Spleen (tissue), 11 donors: ENCODE measurements around the gene PXDN. TPM values are rescaled to one million over a fixed set of nuclear protein-coding genes. Genes with fewer than 3 reads are reported as not detected.

ENCODE experiments used
- DNase-seq: peaks from one replicate; pipeline ENCODE4 v3.0.0-alpha.2; 2020
- H3K27ac ChIP-seq, 8 donors: fragments of 200-600 bp; sonication (generic) in 7 of 8; 1 replicate in 4 of 8; 2 replicates in 4 of 8; pipeline versions ENCODE4 v1.5.0 to v1.8.0; 2016 to 2021; ENCODE audit warnings: inconsistent platforms in 4 of 8, mild to moderate bottlenecking in 4 of 8, moderate library complexity in 1 of 8
- H3K27me3 ChIP-seq, 7 donors: fragments of 200-600 bp; sonication (generic) in 6 of 7; replicated peaks in 1 of 7; 1 replicate in 4 of 7; 2 replicates in 3 of 7; pipeline versions ENCODE4 v1.5.0 to v1.8.0; 2016 to 2021; ENCODE audit warnings: inconsistent platforms in 3 of 7, mild to moderate bottlenecking in 1 of 7
- H3K36me3 ChIP-seq, 6 donors: fragments of 200-600 bp; sonication (generic) in 5 of 6; 1 replicate in 4 of 6; 2 replicates in 2 of 6; pipeline versions ENCODE4 v1.5.0 to v1.8.0; 2016 to 2021; ENCODE audit warnings: inconsistent platforms in 2 of 6
- H3K4me1 ChIP-seq, 6 donors: fragments of 200-600 bp; sonication (generic) in 5 of 6; 1 replicate in 3 of 6; 2 replicates in 3 of 6; pipeline versions ENCODE4 v1.5.0 to v1.8.0; 2016 to 2021; ENCODE audit warnings: inconsistent platforms in 3 of 6
- H3K4me3 ChIP-seq, 8 donors: fragments of 200-600 bp; sonication (generic) in 7 of 8; 1 replicate in 4 of 8; 2 replicates in 4 of 8; pipeline versions ENCODE4 v1.5.0 to v1.8.0; 2016 to 2021; ENCODE audit warnings: inconsistent platforms in 4 of 8, mild to moderate bottlenecking in 4 of 8, moderate library complexity in 2 of 8
- H3K9me3 ChIP-seq, 8 donors: fragments of 200-600 bp; sonication (generic) in 7 of 8; 1 replicate in 4 of 8; 2 replicates in 4 of 8; pipeline versions ENCODE4 v1.5.0 to v1.8.0; 2016 to 2021; ENCODE audit warnings: inconsistent platforms in 4 of 8
- POLR2A ChIP-seq, 3 donors: fragments of 450-650 bp; IDR thresholded peaks; one replicate each; pipeline ENCODE4 v1.5.1; 2017; ENCODE audit warnings: antibody characterized with exemption in 3 of 3, mild to moderate bottlenecking in 1 of 3
- POLR2AphosphoS5 ChIP-seq, 3 donors: sonication (generic); formaldehyde crosslinking; IDR thresholded peaks; one replicate each; pipeline ENCODE4 v1.5.1; 2017; ENCODE audit warnings: antibody characterized with exemption in 3 of 3
- WGBS, 5 donors: extraction: QIAGEN DNeasy Blood & Tissue Kit in 3 of 5; methylation state at CpG; one replicate each; pipeline versions ENCODE4 v1.1.5 to v1.1.7; 2013 to 2018; 5-methylcytosine and 5-hydroxymethylcytosine counted together
- intact Hi-C: fragments of 100-400 bp; cut with DNase I; formaldehyde crosslinking; loops from one replicate; pipeline ENCODE4 v1.15.0; 2023; ENCODE audit warnings: low total_unique reads
- polyA plus RNA-seq, 3 donors: library from polyadenylated mRNA; stranded (reverse); fragments of 200-250 nt; gene quantifications; one replicate each; pipeline ENCODE4 v1.2.1, GENCODE V29; 2013
- total RNA-seq, 7 donors: library from RNA; depleted of rRNA in 3 of 7; stranded (reverse); fragments of >200 nt in 3 of 7; fragmentation: NEBNext Ultra II Directional in 4 of 7; extraction: Animal tissue kit (Norgen Biotek cat#: 25700) in 4 of 7; gene quantifications; one replicate each; pipeline versions ENCODE4 v1.1.0 to v1.2.1, GENCODE V29; 2016 to 2021
- TF ChIP-seq, protein P1 (sequence below), 11 experiments: fragments of 200-600 bp in 7 of 11; fragments of 450-650 bp in 4 of 11; sonication (generic) in 4 of 11; IDR thresholded peaks in 8 of 11; conservative IDR thresholded peaks in 3 of 11; 1 replicate in 7 of 11; 2 replicates in 4 of 11; pipeline versions ENCODE4 v1.4.0 to v1.8.0; 2016 to 2021; ENCODE audit warnings: antibody characterized with exemption in 11 of 11, inconsistent platforms in 4 of 11, mild to moderate bottlenecking in 1 of 11
- donor health status: healthy with polysubstance abuse.
- donor health status: DM: no; HTN: no; CAD: no; lungs with moderate emphysema.
- donor health status: DM: no; HTN: no; CAD: no.
- donor health status: Bipolar disorder and iron deficiency.
- donor health status: healthy.
- donor health status: DM: no; HTN: no; CAD: no.
- donor health status: DM: yes; HTN: yes; CAD: no.

The PXDN gene
- total and polyA plus RNA-seq, 10 donors: 1.9 to 49.3 (median 30.8) TPM

DNA sequence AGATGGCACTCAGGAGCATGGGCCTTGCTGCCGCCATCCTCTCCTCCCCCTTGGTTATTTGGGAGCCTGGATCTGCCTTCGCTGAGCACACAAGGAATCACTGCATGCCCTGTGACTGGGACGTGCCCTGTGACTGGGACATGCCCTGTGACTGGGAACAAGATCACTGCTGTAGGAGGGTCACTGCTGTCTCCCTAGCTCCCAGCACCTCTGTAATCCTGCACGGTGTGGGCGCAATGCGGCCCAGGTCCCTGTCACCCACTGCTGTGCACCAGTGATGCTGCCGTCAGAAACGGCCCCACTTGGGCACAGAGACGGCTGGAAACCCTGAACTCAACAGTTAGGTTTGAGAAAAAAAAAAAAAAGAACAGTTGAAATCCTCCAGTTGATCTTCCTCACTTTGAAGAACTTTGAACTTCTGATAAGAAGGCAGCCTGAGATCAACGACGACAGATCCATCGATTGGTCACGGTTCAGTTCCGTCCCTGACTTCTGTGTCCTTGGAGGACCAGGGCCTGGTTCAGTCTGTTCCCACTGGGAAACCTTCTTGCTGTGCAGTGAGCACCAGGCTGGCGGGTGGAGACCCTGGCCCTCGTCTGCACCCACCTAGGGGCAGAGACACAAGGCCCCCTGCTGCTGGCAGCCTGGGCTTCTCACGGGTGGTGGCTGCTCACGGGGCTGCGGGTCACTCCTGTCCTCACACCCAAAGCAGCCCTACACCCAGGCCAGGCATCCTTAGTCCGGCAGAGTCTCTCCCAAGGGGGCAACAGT is 125.9 kb downstream of the PXDN start:
- Histone ChIP-seq H3K36me3 (no peaks in the 10 kb centered on the region), H3K9me3 (peaks cover 0 to 3% (median 0%) of the 10 kb centered on the region in 8 donors), H3K4me1 (peaks cover 0 to 21% (median 0%) of the 10 kb centered on the region in 6 donors), H3K27ac (no peak overlapping the region), H3K4me3 (no peak overlapping the region), H3K27me3 (no peaks in the 10 kb centered on the region)
- intact Hi-C loops: no loop called here
- peak; percentile 68 for DNase-seq
- no peak for TF ChIP-seq POLR2A (IDR thresholded peaks at IDR 0.05)
- WGBS, 5 donors: 89 to 93% (median 91%) methylated on average over 18 to 20 of the region's 20 CpGs

DNA sequence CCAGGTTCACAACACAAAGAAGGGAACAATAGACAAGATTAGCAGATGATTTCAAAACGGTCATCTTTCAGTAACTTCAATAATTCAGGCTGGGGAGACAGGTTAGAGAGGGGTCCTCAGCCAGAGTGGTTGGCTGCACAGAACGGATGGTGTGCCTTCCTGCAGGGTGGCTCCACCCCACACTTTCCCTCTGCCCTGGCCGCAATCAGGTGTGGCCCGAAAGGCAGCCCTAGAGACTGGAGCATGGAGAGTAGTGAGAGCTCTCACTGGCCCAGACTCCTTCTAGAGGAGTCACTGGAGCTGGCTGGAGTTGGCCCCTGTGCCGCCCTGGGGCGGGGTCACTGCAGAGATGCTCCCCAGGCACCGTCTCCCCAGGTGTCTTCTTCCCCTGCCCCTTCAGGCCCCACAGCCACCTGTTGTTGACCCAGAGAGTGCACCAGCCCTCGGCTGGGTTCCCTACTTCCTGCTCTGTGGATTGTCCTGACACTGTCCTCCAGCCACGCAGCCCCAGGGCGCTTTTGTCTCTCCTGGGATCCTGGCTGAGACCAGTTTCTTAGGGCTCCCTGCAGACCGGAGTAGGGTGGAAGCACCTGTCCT is 126.8 kb downstream of the PXDN start:
- H3K36me3 ChIP-seq: no peaks in the 10 kb centered on the region
- H3K4me3 ChIP-seq: no peak overlapping the region
- peaks cover 0 to 3% (median 0%) of the 10 kb centered on the region in 8 donors for H3K9me3 ChIP-seq
- DNase-seq: no peak
- peaks cover 0 to 22% (median 0%) of the 10 kb centered on the region in 6 donors for H3K4me1 ChIP-seq
- intact Hi-C loops: no loop called here
- no peaks in the 10 kb centered on the region for H3K27me3 ChIP-seq
- TF ChIP-seq, protein P1, sequence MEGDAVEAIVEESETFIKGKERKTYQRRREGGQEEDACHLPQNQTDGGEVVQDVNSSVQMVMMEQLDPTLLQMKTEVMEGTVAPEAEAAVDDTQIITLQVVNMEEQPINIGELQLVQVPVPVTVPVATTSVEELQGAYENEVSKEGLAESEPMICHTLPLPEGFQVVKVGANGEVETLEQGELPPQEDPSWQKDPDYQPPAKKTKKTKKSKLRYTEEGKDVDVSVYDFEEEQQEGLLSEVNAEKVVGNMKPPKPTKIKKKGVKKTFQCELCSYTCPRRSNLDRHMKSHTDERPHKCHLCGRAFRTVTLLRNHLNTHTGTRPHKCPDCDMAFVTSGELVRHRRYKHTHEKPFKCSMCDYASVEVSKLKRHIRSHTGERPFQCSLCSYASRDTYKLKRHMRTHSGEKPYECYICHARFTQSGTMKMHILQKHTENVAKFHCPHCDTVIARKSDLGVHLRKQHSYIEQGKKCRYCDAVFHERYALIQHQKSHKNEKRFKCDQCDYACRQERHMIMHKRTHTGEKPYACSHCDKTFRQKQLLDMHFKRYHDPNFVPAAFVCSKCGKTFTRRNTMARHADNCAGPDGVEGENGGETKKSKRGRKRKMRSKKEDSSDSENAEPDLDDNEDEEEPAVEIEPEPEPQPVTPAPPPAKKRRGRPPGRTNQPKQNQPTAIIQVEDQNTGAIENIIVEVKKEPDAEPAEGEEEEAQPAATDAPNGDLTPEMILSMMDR (IDR thresholded peaks at IDR 0.05 in 8 of 11, conservative IDR thresholded peaks at IDR 0.05 in 3 of 11): no peak
- no peak for TF ChIP-seq POLR2AphosphoS5 (IDR thresholded peaks at IDR 0.05)
- TF ChIP-seq POLR2A (IDR thresholded peaks at IDR 0.05): no peak
- H3K27ac ChIP-seq: no peak overlapping the region
- WGBS, 5 donors: 56 to 77% (median 71%) methylated on average over 11 of the region's 11 CpGs

GRCh38 chr2:1614564-1614963 is 129.8 kb downstream of the PXDN start:
- Histone ChIP-seq H3K36me3 (no peaks in the 10 kb centered on the region), H3K27me3 (no peaks in the 10 kb centered on the region), H3K4me1 (peaks cover 0 to 30% (median 0%) of the 10 kb centered on the region in 6 donors), H3K4me3 (no peak overlapping the region), H3K27ac (no peak overlapping the region), H3K9me3 (no peaks in the 10 kb centered on the region)
- peak; percentile 78 for DNase-seq
- intact Hi-C loops: no loop called here
- TF ChIP-seq, protein P1 (IDR thresholded peaks at IDR 0.05 in 8 of 11, conservative IDR thresholded peaks at IDR 0.05 in 3 of 11): no peak
- no peak for TF ChIP-seq POLR2AphosphoS5 (IDR thresholded peaks at IDR 0.05)
- no peak for TF ChIP-seq POLR2A (IDR thresholded peaks at IDR 0.05)
- 43 to 58% (median 48%) methylated on average over 10 of the region's 10 CpGs for WGBS, 5 donors

GRCh38 chr2:1613731-1614354 is 130.5 kb downstream of the PXDN start:
- Histone ChIP-seq H3K27me3 (no peaks in the 10 kb centered on the region), H3K9me3 (no peaks in the 10 kb centered on the region), H3K27ac (no peak overlapping the region), H3K36me3 (no peaks in the 10 kb centered on the region), H3K4me1 (peaks cover 0 to 35% (median 0%) of the 10 kb centered on the region in 6 donors), H3K4me3 (no peak overlapping the region)
- 77 to 81% (median 80%) methylated on average over 7 of the region's 7 CpGs for WGBS, 5 donors
- TF ChIP-seq POLR2AphosphoS5 (IDR thresholded peaks at IDR 0.05) (no peak), POLR2A (IDR thresholded peaks at IDR 0.05) (no peak)
- TF ChIP-seq, protein P1 (IDR thresholded peaks at IDR 0.05 in 8 of 11, conservative IDR thresholded peaks at IDR 0.05 in 3 of 11): no peak
- intact Hi-C loops: no loop called here
- DNase-seq: no peak
